LNCaP clone FGC (cell line): Measurements from ENCODE around the gene SSR3.

ENCODE experiments used
- DNase-seq: peaks from one replicate; pipeline ENCODE4 v3.0.0-alpha.2; 2011; ENCODE audit warnings: low read depth
- H3K4me3 ChIP-seq: 2 replicates; pipeline ENCODE4 v1.5.1; 2011; ENCODE audit warnings: mild to moderate bottlenecking, low read depth, low read length, control low read depth
- TF ChIP-seq, protein P1 (sequence below): IDR thresholded peaks from 2 replicates; pipeline ENCODE4 v1.5.1; 2012; ENCODE audit warnings: mild to moderate bottlenecking; ENCODE audit not compliant: control insufficient read depth, insufficient read depth; ENCODE audit errors: extremely low read depth

The SSR3 gene

GRCh38 chr3:156583469-156583868 is 28.6 kb upstream of the SSR3 start:
- TF ChIP-seq, protein P1, sequence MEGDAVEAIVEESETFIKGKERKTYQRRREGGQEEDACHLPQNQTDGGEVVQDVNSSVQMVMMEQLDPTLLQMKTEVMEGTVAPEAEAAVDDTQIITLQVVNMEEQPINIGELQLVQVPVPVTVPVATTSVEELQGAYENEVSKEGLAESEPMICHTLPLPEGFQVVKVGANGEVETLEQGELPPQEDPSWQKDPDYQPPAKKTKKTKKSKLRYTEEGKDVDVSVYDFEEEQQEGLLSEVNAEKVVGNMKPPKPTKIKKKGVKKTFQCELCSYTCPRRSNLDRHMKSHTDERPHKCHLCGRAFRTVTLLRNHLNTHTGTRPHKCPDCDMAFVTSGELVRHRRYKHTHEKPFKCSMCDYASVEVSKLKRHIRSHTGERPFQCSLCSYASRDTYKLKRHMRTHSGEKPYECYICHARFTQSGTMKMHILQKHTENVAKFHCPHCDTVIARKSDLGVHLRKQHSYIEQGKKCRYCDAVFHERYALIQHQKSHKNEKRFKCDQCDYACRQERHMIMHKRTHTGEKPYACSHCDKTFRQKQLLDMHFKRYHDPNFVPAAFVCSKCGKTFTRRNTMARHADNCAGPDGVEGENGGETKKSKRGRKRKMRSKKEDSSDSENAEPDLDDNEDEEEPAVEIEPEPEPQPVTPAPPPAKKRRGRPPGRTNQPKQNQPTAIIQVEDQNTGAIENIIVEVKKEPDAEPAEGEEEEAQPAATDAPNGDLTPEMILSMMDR = no peak
- H3K4me3 ChIP-seq = no peak overlapping the region
- DNase-seq = no peak

GRCh38 chr3:156582532-156583183 is 27.7 kb upstream of the SSR3 start:
- DNase-seq = no peak
- no peak overlapping the region for H3K4me3 ChIP-seq
- TF ChIP-seq, protein P1 = no peak

DNA sequence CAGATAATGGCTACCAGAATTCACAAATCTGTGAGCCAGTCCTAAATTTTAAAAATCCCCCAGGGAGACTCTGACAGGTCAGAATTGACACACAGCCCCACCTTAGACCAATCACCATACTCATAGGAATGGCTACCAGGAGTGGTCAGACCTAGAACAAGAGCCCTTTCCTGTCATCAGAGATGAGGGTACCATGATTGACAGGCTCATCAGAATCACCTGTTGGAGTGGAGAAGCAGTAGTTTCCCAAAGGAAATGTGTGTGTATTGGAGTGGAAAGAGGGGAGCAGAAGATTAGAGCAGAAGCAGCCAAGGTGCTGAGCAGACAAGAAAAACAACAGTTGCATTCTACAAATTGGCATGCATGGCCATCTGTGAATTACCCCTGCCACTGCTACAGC is 27.0 kb upstream of the SSR3 start:
- TF ChIP-seq, protein P1 = no peak
- DNase-seq = no peak
- no peak overlapping the region for H3K4me3 ChIP-seq

GRCh38 chr3:156581033-156581432 is 26.1 kb upstream of the SSR3 start:
- TF ChIP-seq, protein P1 = no peak
- DNase-seq = no peak
- H3K4me3 ChIP-seq = no peak overlapping the region

GRCh38 chr3:156579427-156579851 is 24.5 kb upstream of the SSR3 start:
- TF ChIP-seq, protein P1 = no peak
- DNase-seq = no peak
- no peak overlapping the region for H3K4me3 ChIP-seq

DNA sequence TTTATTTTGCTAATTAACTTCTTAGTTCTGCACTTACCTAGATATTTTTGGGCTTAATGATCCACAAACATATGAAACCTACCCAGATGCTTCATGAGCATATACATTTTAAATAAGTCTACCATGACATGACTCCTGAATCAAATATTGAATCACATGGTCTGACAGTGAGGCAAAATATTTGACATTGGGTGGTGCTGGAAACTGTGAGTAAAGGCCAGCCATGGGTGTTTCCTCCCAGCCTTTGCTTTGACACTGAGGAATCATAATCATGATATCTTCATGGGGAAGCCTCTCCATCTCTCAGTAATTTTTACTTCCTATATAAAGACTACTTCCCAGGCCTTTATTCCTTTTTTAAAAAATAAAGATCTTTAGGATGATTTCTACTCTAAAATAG is 22.8 kb upstream of the SSR3 start:
- no peak for DNase-seq
- no peak overlapping the region for H3K4me3 ChIP-seq
- TF ChIP-seq, protein P1 = no peak
